H1 (cell line): ENCODE data around the gene AADAC. TPM values are rescaled to one million over a fixed set of nuclear protein-coding genes. Genes with fewer than 3 reads are reported as not detected.

Experiments
- PHF8 ChIP-seq: fragments of 200-600 bp; sonication (generic); conservative IDR thresholded peaks from 2 replicates; pipeline ENCODE4 v1.7.1; 2012; ENCODE audit warnings: low read depth, mild to moderate bottlenecking, inconsistent platforms, low read length, moderate library complexity
- SP1 ChIP-seq: IDR thresholded peaks from 2 replicates; pipeline ENCODE4 v1.6.1; 2011; ENCODE audit warnings: low read depth, low read length
- SP2 ChIP-seq: IDR thresholded peaks from 2 replicates; pipeline ENCODE4 v1.6.1; 2012; ENCODE audit warnings: mild to moderate bottlenecking, low read length, inconsistent platforms
- polyA plus RNA-seq, 7 experiments: library from polyadenylated mRNA; depleted of rRNA in 3 of 7; stranded (reverse) in 5 of 7; unstranded in 2 of 7; fragments of >200 nt in 5 of 7; fragments of 200-250 nt in 2 of 7; gene quantifications; 1 replicate in 5 of 7; 2 replicates in 1 of 7; 4 replicates in 1 of 7; pipeline versions ENCODE4 v1.2.1 to v1.2.3, GENCODE V29; 2011 to 2013; ENCODE audit warnings: missing spikeins in 2 of 7, mixed read lengths in 2 of 7
- total RNA-seq: library from RNA; stranded (reverse); fragmentation: NEBNext Ultra II Directional; extraction: Animal tissue kit (Norgen Biotek cat#: 25700); gene quantifications from 2 replicates; pipeline ENCODE4 v1.2.1, GENCODE V29; 2021

The AADAC gene
- total and polyA plus RNA-seq, 2 of the 8 experiments (the other 6 are each of a cell fraction or from before 2014, with no cell fraction given): not detected

DNA sequence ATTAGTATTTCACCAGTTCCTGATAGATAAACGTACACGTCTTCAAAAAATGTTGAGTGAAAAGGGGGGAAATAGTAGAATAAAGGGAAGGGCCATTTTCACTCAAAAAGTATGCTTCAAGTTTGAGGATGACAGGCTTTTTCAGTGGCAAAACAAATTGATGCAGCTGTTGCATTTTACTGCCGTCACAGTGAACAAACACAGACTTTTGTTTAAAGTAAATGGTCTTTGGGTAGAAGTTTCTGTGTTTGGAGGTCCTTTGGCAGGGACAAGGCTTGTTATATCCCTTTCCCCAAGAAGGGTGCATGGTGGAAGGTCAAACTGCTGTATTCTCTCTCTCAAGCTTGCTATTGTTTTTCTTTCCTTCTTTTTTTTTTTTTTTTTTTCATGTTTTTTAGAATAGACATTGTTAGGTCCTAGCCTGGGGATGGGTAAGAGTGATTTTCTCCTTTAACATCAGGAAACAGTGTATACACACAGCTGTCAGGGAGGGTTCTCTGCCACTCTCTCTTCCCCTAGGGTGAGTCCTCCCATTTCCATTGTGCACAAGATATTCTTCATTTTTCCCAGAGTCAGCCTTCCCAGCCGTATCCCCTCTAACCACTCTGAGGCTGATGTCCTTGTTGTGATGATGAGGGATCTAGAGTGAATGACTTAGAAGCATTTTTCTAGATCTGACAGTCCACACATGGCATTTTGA lies 52.9 kb downstream of the AADAC start (continued):
- TF ChIP-seq PHF8 (no peak), SP2 (no peak), SP1 (no peak)
- TF ChIP-seq, all 59 proteins: peak for 0
